ENCODE results near the gene ALKBH7.
"Not testable (repeated sequence)": the region's sequence is repeated elsewhere in the genome, so short reads cannot be mapped to it uniquely, and the experiment has no call there.

The ALKBH7 gene

GRCh38 chr19:6358003-6358402 lies 14.6 kb upstream of the ALKBH7 start:
- Mint-ChIP-seq H3K4me1 (peaks cover 6% of the 10 kb centered on the region), H3K27ac (no peak overlapping the region), H3K4me3 (no peak overlapping the region), H3K9me3 (no peaks in the 10 kb centered on the region), H3K27me3 (no peaks in the 10 kb centered on the region)
- DNase-seq (no peak), ATAC-seq (no peak)

- DNase-seq = no peak
- ATAC-seq = no peak
- H3K4me1 Mint-ChIP-seq = peaks cover 24% of the 10 kb centered on the region
- no peaks in the 10 kb centered on the region for H3K27me3 Mint-ChIP-seq
- no peaks in the 10 kb centered on the region for H3K9me3 Mint-ChIP-seq
- H3K27ac Mint-ChIP-seq = no peak overlapping the region
- no peak overlapping the region for H3K4me3 Mint-ChIP-seq
These were observed 12.8 kb upstream of the ALKBH7 start for GRCh38 chr19:6359568-6360341.

- peak overlapping the region; percentile 41 to 94 for H3K4me3 Mint-ChIP-seq
- not testable (repeated sequence) for H3K27ac Mint-ChIP-seq, ATAC-seq, DNase-seq, H3K9me3 Mint-ChIP-seq, H3K27me3 Mint-ChIP-seq
- H3K4me1 Mint-ChIP-seq = peaks cover 24% of the 10 kb centered on the region
These were observed 12.1 kb upstream of the ALKBH7 start for GRCh38 chr19:6360445-6360844.

- Mint-ChIP-seq H3K27ac (peak overlapping the region in 1 of 2 donors; percentile 46), H3K4me1 (peaks cover 24% of the 10 kb centered on the region), H3K4me3 (peak overlapping the region; percentile 93 to 94)
- not testable (repeated sequence) for H3K27me3 Mint-ChIP-seq, DNase-seq, H3K9me3 Mint-ChIP-seq, ATAC-seq
These were observed 11.8 kb upstream of the ALKBH7 start for GRCh38 chr19:6360857-6361216.

- ATAC-seq (peak; percentile 10), DNase-seq (no peak)
- Mint-ChIP-seq H3K4me1 (peaks cover 29% of the 10 kb centered on the region), H3K27me3 (no peaks in the 10 kb centered on the region), H3K4me3 (peak overlapping the region; percentile 93 to 94), H3K9me3 (no peaks in the 10 kb centered on the region), H3K27ac (peak overlapping the region; percentile 95 to 97)
These were observed 10.6 kb upstream of the ALKBH7 start for GRCh38 chr19:6362027-6362350.

GRCh38 chr19:6362351-6362801 lies 10.2 kb upstream of the ALKBH7 start:
- peak; percentile 64 for ATAC-seq
- peaks cover 29% of the 10 kb centered on the region for H3K4me1 Mint-ChIP-seq

GRCh38 chr19:6364353-6364752 lies 8.2 kb upstream of the ALKBH7 start:
- no peaks in the 10 kb centered on the region for H3K27me3 Mint-ChIP-seq
- no peak for DNase-seq
- H3K4me1 Mint-ChIP-seq = peaks cover 29% of the 10 kb centered on the region
- peak overlapping the region in 1 of 2 donors; percentile 85 for H3K27ac Mint-ChIP-seq
- H3K4me3 Mint-ChIP-seq = peak overlapping the region; percentile 63 to 69
- ATAC-seq = no peak
- no peaks in the 10 kb centered on the region for H3K9me3 Mint-ChIP-seq

More at GRCh38 chr19:6362351-6362801, 10.2 kb upstream of the ALKBH7 start:
- no peaks in the 10 kb centered on the region for H3K27me3 Mint-ChIP-seq
- H3K4me3 Mint-ChIP-seq = peak overlapping the region; percentile 93 to 94
- H3K27ac Mint-ChIP-seq = peak overlapping the region; percentile 95 to 97
- H3K9me3 Mint-ChIP-seq = no peaks in the 10 kb centered on the region
- DNase-seq = peak; percentile 38 to 54

GRCh38 chr19:6373096-6373812 lies 660 bp downstream of the ALKBH7 start:
- no peaks in the 10 kb centered on the region for H3K27me3 Mint-ChIP-seq
- H3K9me3 Mint-ChIP-seq = no peaks in the 10 kb centered on the region
- peak; percentile 78 for ATAC-seq
- DNase-seq = peak; percentile 98 to 99
- peak overlapping the region; percentile 91 to 95 for H3K4me3 Mint-ChIP-seq
- peak overlapping the region; percentile 95 to 98 for H3K27ac Mint-ChIP-seq
- peaks cover 21% of the 10 kb centered on the region for H3K4me1 Mint-ChIP-seq

- ATAC-seq (no peak), DNase-seq (no peak)
- Mint-ChIP-seq H3K9me3 (no peaks in the 10 kb centered on the region), H3K4me3 (peak overlapping the region; percentile 91 to 95), H3K27ac (peak overlapping the region; percentile 59 to 83), H3K27me3 (no peaks in the 10 kb centered on the region), H3K4me1 (peaks cover 21% of the 10 kb centered on the region)
These were observed 1.2 kb downstream of the ALKBH7 start for GRCh38 chr19:6373813-6374108.

- no peak overlapping the region for H3K27ac Mint-ChIP-seq
- H3K4me1 Mint-ChIP-seq = peaks cover 21% of the 10 kb centered on the region
- ATAC-seq = no peak
These were observed 1.6 kb downstream of the ALKBH7 start for GRCh38 chr19:6374161-6374709.

GRCh38 chr19:6374711-6375410 lies 2.3 kb downstream of the ALKBH7 start:
- Mint-ChIP-seq H3K9me3 (no peaks in the 10 kb centered on the region), H3K27ac (no peak overlapping the region), H3K27me3 (no peaks in the 10 kb centered on the region), H3K4me3 (peak overlapping the region in 1 of 2 donors; percentile 35), H3K4me1 (peaks cover 21% of the 10 kb centered on the region)
- DNase-seq (no peak), ATAC-seq (no peak)

More at GRCh38 chr19:6374161-6374709, 1.6 kb downstream of the ALKBH7 start:
- Mint-ChIP-seq H3K9me3 (no peaks in the 10 kb centered on the region), H3K4me3 (peak overlapping the region in 1 of 2 donors; percentile 95), H3K27me3 (no peaks in the 10 kb centered on the region)
- DNase-seq = no peak

- ATAC-seq (no peak), DNase-seq (no peak)
- peaks cover 21% of the 10 kb centered on the region for H3K4me1 Mint-ChIP-seq
- H3K27ac Mint-ChIP-seq = no peak within 1 kb of the TSS
- no peaks in the 10 kb centered on the region for H3K9me3 Mint-ChIP-seq
- peak within 1 kb of the TSS in 1 of 2 donors; percentile 35 for H3K4me3 Mint-ChIP-seq
- H3K27me3 Mint-ChIP-seq = no peaks in the 10 kb centered on the region
These were observed 2.9 kb downstream of the ALKBH7 start, which contains the start of gene PSPN for GRCh38 chr19:6375411-6376010. Gene PSPN, minus strand, starts transcription at chr19:6375933. Its CDS starts 84 bp downstream, at chr19:6375849.

GRCh38 chr19:6376512-6377190 lies 4.1 kb downstream of the ALKBH7 start:
- no peaks in the 10 kb centered on the region for H3K27me3 Mint-ChIP-seq
- peaks cover 21% of the 10 kb centered on the region for H3K4me1 Mint-ChIP-seq
- no peaks in the 10 kb centered on the region for H3K9me3 Mint-ChIP-seq
- no peak for DNase-seq
- no peak for ATAC-seq
- H3K27ac Mint-ChIP-seq = no peak overlapping the region
- H3K4me3 Mint-ChIP-seq = no peak overlapping the region

- no peaks in the 10 kb centered on the region for H3K27me3 Mint-ChIP-seq
- ATAC-seq (no peak), DNase-seq (no peak)
- H3K4me3 Mint-ChIP-seq = no peak overlapping the region
- H3K27ac Mint-ChIP-seq = no peak overlapping the region
- peaks cover 15% of the 10 kb centered on the region for H3K4me1 Mint-ChIP-seq
- no peaks in the 10 kb centered on the region for H3K9me3 Mint-ChIP-seq
These were observed 5.4 kb downstream of the ALKBH7 start for GRCh38 chr19:6378041-6378440.

GRCh38 chr19:6378486-6378885 lies 5.9 kb downstream of the ALKBH7 start:
- ATAC-seq (no peak), DNase-seq (no peak)
- H3K9me3 Mint-ChIP-seq = no peaks in the 10 kb centered on the region
- no peaks in the 10 kb centered on the region for H3K27me3 Mint-ChIP-seq
- H3K4me3 Mint-ChIP-seq = no peak overlapping the region
- H3K27ac Mint-ChIP-seq = no peak overlapping the region
- peaks cover 14% of the 10 kb centered on the region for H3K4me1 Mint-ChIP-seq
